Tibial artery (tissue), 4 donors: ENCODE results near the gene BEX4.

Experiments
- DNase-seq, 2 donors: peaks; one replicate each; pipeline ENCODE4 v3.0.0-alpha.2; 2019
- H3K27ac ChIP-seq, 2 donors: fragments of 200-600 bp; sonication (generic) in 1 of 2; 1 replicate in 1 of 2; 2 replicates in 1 of 2; pipeline ENCODE4 v1.5.1; 2018 to 2019; ENCODE audit warnings: mild to moderate bottlenecking in 1 of 2
- H3K27me3 ChIP-seq, 2 donors: fragments of 200-600 bp; sonication (generic) in 1 of 2; one replicate each; pipeline versions ENCODE4 v1.5.1 to v1.6.0; 2016 to 2019
- H3K36me3 ChIP-seq, 3 donors: fragments of 200-600 bp; sonication (generic) in 2 of 3; one replicate each; pipeline ENCODE4 v1.5.1; 2016 to 2019; ENCODE audit warnings: mild to moderate bottlenecking in 2 of 3
- H3K4me1 ChIP-seq, 4 donors: fragments of 200-600 bp; sonication (generic) in 2 of 4; 1 replicate in 3 of 4; 2 replicates in 1 of 4; pipeline ENCODE4 v1.5.1; 2016 to 2019
- H3K4me3 ChIP-seq, 2 donors: fragments of 200-600 bp; sonication (generic) in 1 of 2; 1 replicate in 1 of 2; 2 replicates in 1 of 2; pipeline ENCODE4 v1.5.1; 2018 to 2019; ENCODE audit warnings: mild to moderate bottlenecking in 2 of 2
- H3K9me3 ChIP-seq, 3 donors: fragments of 200-600 bp; sonication (generic) in 1 of 3; one replicate each; pipeline ENCODE4 v1.5.1; 2016 to 2019
- CTCF ChIP-seq, 2 experiments: fragments of 200-600 bp in 1 of 2; fragments of 450-650 bp in 1 of 2; IDR thresholded peaks; one replicate each; pipeline ENCODE4 v1.5.1; 2017 to 2019; ENCODE audit warnings: antibody characterized with exemption in 2 of 2, mild to moderate bottlenecking in 1 of 2, moderate library complexity in 1 of 2
- intact Hi-C: fragments of 100-400 bp; cut with DNase I; formaldehyde crosslinking; loops from one replicate; pipeline ENCODE4 v1.15.0; 2023; ENCODE audit warnings: low total_unique reads

BEX4 gene

GRCh38 chrX:103256651-103257050 is 41.7 kb downstream of the BEX4 start:
- no peaks in the 10 kb centered on the region for H3K9me3 ChIP-seq
- DNase-seq: no peak
- no peak overlapping the region for H3K27ac ChIP-seq
- TF ChIP-seq CTCF (IDR thresholded peaks at IDR 0.05): no peak
- no peaks in the 10 kb centered on the region for H3K36me3 ChIP-seq
- no peak overlapping the region for H3K4me3 ChIP-seq
- no peaks in the 10 kb centered on the region for H3K27me3 ChIP-seq
- no peaks in the 10 kb centered on the region for H3K4me1 ChIP-seq
- intact Hi-C loops: no loop called here

- intact Hi-C loops: no loop called here
- no peaks in the 10 kb centered on the region for H3K4me1 ChIP-seq
- no peak overlapping the region for H3K27ac ChIP-seq
- no peak overlapping the region for H3K4me3 ChIP-seq
- H3K9me3 ChIP-seq: peaks cover 0 to 3% (median 0%) of the 10 kb centered on the region in 3 donors
- TF ChIP-seq CTCF (IDR thresholded peaks at IDR 0.05): no peak
- no peak for DNase-seq
- H3K27me3 ChIP-seq: no peaks in the 10 kb centered on the region
- no peaks in the 10 kb centered on the region for H3K36me3 ChIP-seq
Observed at GRCh38 chrX:103258275-103258674, 43.4 kb downstream of the BEX4 start.
